D721Med (cell line): ENCODE measurements around the gene CRYBA1.
A peak's percentile ranks its signal among the peaks of the same experiment; 100 is the strongest.
"Not testable (repeated sequence)": the region's sequence is repeated elsewhere in the genome, so short reads cannot be mapped to it uniquely, and the experiment has no call there.

ENCODE experiments used
- DNase-seq: peaks from one replicate; pipeline ENCODE4 v3.0.0; 2011; ENCODE audit warnings: low spot score; ENCODE audit not compliant: insufficient read length
- FAIRE-seq: peaks from 2 replicates; lab custom pipeline; 2011; peaks lifted over from hg19 to GRCh38; lab: Jason Lieb, UNC
- CTCF ChIP-seq: IDR thresholded peaks from 2 replicates; pipeline ENCODE4 v1.5.1; 2012; ENCODE audit warnings: mild to moderate bottlenecking, control low read depth; ENCODE audit not compliant: insufficient read depth; ENCODE audit errors: missing control alignments

CRYBA1 gene

GRCh38 chr17:29219378-29220047, 27.1 kb upstream of the CRYBA1 start:
- TF ChIP-seq CTCF: peak; percentile 96
- DNase-seq: peak; percentile 73
- no peak for FAIRE-seq

- FAIRE-seq, DNase-seq: not testable (repeated sequence)
These were observed 25.3 kb upstream of the CRYBA1 start for GRCh38 chr17:29221338-29221737.

- no peak for TF ChIP-seq CTCF
- DNase-seq (no peak), FAIRE-seq (no peak)
These were observed 21.3 kb upstream of the CRYBA1 start for GRCh38 chr17:29225396-29225795.

GRCh38 chr17:29233301-29233700, 13.4 kb upstream of the CRYBA1 start:
- FAIRE-seq: no peak
- no peak for TF ChIP-seq CTCF
- DNase-seq: no peak

GRCh38 chr17:29234972-29235371, 11.7 kb upstream of the CRYBA1 start:
- DNase-seq, FAIRE-seq: not testable (repeated sequence)

- DNase-seq: no peak
- no peak for TF ChIP-seq CTCF
- no peak for FAIRE-seq
These were observed 10.8 kb upstream of the CRYBA1 start for GRCh38 chr17:29235904-29236303.

- no peak for TF ChIP-seq CTCF
- FAIRE-seq (no peak), DNase-seq (no peak)
These were observed 9.1 kb upstream of the CRYBA1 start for GRCh38 chr17:29237476-29238132.

GRCh38 chr17:29238133-29238850, 8.4 kb upstream of the CRYBA1 start:
- FAIRE-seq: no peak
- DNase-seq: no peak
- no peak for TF ChIP-seq CTCF
